HG03439 (cell line): ENCODE data around the gene IL21R.

ENCODE experiments used
- ATAC-seq: cut with Tn5 transposase; IDR thresholded peaks from one replicate; pipeline ENCODE4 v1.9.1; 2021; ENCODE audit warnings: mild to moderate bottlenecking, moderate library complexity; ENCODE audit not compliant: unreplicated experiment

Gene IL21R

GRCh38 chr16:27401768-27402568 lies at the start of gene IL21R:
Gene IL21R (plus strand): TSS chr16:27402174. CDS start chr16:27430072, 27,898 bp downstream.
- peak; percentile 49 for ATAC-seq

DNA sequence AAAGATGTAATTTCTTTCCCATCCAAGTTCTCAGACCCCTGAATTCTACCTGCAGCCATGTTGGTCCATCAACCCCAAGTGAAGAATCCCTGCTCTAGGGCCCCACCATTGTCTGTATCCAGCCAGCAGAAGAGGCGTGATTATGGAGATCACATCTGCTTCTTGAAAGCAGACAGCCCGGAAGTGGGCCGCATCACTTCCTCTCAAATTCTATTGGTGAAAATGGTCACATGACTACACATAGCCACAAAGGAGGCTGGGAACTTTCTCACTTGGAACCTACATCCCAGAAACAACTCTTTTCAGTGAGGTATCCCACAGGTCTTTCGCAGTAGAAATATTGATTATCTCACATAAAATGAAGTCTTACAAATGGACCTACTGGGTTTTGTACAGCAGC lies 48.1 kb upstream of the IL21R start:
- no peak for ATAC-seq

GRCh38 chr16:27355610-27356009 lies 46.4 kb upstream of the IL21R start:
- no peak for ATAC-seq

DNA sequence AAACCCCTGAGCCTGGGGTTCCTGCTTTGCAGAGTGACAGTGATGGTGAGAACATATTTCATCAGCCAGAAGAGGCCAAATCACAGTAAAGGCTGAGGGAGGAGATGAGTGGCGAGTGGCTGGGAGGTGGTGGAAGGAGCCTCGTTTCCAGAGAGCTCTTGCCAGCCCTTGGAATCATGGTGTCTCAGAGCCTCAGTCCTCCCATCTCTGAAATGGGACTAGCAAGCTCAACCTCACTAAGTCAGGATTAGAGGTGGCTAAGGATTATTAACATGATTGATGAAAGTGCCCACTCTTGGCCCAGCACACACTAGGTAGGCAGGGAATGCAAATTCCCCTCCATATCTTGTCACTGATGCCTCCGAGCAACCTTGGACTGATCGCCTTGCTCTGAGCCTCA lies 45.2 kb upstream of the IL21R start:
- no peak for ATAC-seq

GRCh38 chr16:27359051-27359450 lies 42.9 kb upstream of the IL21R start:
- no peak for ATAC-seq

GRCh38 chr16:27359615-27360014 lies 42.4 kb upstream of the IL21R start:
- ATAC-seq: no peak

DNA sequence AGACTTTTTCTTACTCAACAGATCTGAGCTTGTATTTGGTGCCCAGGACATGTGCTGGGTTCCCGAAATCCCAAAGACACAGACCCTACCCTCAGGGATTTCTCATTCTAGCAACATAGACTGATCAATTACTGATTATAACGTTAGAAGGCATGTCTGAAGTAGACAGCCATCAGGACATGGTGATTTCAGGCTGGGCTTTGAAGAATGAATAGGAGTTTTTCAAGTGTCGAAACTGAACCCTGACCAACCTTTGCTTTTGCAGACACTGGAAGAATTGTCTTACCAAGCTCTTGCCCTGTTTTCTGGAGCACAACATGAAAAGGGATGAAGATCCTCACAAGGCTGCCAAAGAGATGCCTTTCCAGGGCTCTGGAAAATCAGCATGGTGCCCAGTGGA lies 40.0 kb upstream of the IL21R start:
- no peak for ATAC-seq

- ATAC-seq: no peak
These were observed 39.3 kb upstream of the IL21R start for GRCh38 chr16:27362570-27363245.

- ATAC-seq: no peak
These were observed 38.7 kb upstream of the IL21R start for GRCh38 chr16:27363246-27363632.

DNA sequence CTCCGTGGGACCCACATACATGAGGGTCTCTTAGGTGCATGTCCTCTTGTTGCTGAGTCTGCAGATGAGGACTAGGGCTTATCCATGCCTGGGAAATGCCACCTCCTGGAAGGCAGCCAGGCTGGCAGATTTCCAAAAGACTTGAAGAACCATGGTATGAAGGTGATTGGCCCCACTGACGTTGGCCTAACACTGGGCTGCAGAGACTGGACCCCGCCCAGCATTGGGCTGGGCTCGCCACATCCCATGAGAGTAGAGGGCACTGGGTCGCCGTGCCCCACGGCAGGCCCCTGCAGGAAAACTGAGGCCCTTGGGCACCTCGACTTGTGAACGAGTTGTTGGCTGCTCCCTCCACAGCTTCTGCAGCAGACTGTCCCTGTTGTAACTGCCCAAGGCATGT lies 38.2 kb upstream of the IL21R start:
- ATAC-seq: no peak

- no peak for ATAC-seq
These were observed 37.4 kb upstream of the IL21R start for GRCh38 chr16:27364493-27365141.

- no peak for ATAC-seq
These were observed 36.6 kb upstream of the IL21R start for GRCh38 chr16:27365142-27366089.

DNA sequence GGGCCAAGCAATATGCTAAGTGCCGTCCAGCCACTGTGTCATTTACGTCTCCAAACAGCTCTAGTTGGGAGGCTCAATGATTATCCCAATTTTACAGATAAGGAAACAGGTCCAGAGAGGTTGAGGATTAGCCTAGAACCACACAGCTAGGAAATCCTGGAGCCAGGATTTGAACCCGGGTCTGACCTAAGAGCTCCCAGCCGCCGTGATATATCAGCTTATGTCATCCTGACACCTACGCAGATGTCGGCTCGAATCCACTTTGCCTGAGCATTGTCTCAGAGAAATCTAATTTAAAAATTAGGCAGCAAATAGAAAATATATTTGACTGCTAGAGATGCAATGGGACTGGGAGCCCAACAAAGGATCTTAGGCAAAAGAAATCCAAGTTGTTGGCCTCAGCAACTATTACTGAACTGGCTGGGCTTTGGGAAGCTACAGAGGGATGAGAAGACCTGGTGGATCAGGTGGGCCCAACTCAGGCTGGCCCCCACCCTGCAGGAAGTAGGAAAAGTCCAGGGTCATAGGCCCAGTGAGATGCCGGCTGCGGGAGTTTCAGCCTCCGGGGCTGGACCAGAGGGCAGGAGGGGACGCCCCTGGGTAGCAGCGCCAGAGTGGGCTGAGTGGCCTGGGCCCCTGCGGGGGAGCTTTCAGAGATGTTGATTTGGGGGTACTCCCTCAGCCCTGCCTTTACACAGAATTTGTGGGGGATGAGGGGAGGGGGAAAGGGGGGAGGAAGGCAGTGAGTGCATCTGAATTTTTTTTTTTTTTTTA lies 35.1 kb upstream of the IL21R start:
- peak; percentile 21 for ATAC-seq

DNA sequence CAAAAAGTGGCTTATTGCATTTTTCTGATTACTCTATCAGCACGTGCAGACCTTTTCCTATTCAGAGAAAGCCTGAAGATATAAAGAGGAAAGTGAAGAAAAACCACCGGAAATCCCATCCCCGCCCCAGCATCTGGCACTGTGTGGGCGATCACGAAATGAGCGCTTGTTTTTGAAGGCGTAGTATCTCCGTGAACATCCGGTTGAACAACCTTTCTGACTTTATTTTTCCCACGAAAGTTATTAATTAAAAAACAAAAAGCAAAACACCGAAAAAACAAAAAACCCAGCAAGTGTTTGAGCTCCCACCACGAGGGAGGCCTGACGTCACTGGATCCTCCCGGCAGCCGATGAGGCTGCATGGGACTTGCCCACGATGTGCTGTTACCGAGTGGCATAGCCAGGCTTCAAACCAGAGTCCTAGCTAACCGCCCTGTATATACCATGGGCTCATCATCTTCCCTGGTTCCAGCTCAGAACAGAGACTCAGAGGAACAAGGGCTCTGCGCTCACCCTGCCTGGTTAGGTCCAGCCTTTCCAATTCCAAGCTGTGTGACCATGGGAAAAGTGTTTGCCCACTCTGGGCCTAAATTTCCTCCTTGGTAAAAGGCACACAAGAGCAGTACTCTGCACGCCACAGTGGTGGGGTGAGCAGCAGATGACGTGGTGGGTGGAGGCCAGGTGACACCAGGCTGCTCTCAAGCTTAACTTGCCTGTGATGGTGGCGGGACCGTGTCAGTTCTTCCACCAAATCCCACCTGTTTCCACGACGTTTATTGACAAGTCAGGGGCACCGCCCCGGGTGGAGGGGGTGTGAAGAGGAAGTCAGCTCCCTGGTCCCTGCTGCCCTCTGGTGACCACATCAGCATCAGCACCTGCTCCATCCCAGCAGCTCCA lies 34.3 kb upstream of the IL21R start:
- peak; percentile 58 for ATAC-seq

DNA sequence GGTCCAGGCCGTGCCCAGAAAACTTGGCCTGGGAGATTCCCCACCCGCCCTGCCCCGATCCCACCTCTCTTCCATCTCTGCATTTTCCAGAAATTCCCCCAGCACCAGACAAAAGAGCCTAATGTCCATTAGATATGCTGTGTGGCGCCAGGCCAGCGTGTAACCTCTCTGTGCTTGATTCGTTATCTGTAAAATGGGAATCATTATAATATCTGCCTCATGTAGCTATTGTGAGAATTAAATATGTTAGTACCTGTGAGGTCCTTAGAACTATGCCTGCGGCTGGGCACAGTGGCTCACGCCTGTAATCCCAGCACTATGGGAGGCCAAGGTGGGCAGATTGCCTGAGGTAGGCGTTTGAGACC lies 33.6 kb upstream of the IL21R start:
- no peak for ATAC-seq

GRCh38 chr16:27369806-27370205 lies 32.2 kb upstream of the IL21R start:
- ATAC-seq: no peak

GRCh38 chr16:27370318-27370717 lies 31.7 kb upstream of the IL21R start:
- ATAC-seq: no peak

DNA sequence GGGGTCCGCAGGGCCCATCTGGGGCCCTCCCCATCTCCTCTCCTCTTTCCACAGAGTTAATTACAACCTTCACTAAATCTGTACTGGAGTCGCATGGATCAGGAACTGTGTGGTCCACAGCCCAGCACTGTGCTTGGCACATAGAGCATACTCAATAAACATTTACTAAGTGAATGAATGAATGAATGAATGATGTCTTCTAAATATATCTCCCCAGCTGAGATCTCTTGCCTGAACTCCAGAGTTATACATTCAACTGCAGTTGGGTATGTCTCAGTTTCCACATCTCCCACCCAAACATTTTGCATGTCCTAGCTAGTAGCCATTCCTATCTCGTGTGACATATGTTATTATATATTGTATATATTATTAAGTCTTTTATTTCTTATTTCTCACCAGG lies 28.7 kb upstream of the IL21R start:
- ATAC-seq: no peak

- ATAC-seq: peak; percentile 14
These were observed 27.7 kb upstream of the IL21R start for GRCh38 chr16:27374221-27374803.
